MM.1S (cell line): ENCODE data around the gene LCNL1.

Experiments
- CTCF ChIP-seq: fragments of 300-600 bp; sonication (generic); IDR thresholded peaks from 2 replicates; pipeline ENCODE4 v1.5.1; 2016; ENCODE audit warnings: antibody characterized with exemption, low read length, mixed read lengths
- EZH2 ChIP-seq: fragments of 300-600 bp; sonication (generic); optimal IDR thresholded peaks from 2 replicates; pipeline ENCODE3; 2017; ENCODE audit warnings: low read depth, mild to moderate bottlenecking, antibody characterized with exemption, low read length, mixed read lengths

DNA sequence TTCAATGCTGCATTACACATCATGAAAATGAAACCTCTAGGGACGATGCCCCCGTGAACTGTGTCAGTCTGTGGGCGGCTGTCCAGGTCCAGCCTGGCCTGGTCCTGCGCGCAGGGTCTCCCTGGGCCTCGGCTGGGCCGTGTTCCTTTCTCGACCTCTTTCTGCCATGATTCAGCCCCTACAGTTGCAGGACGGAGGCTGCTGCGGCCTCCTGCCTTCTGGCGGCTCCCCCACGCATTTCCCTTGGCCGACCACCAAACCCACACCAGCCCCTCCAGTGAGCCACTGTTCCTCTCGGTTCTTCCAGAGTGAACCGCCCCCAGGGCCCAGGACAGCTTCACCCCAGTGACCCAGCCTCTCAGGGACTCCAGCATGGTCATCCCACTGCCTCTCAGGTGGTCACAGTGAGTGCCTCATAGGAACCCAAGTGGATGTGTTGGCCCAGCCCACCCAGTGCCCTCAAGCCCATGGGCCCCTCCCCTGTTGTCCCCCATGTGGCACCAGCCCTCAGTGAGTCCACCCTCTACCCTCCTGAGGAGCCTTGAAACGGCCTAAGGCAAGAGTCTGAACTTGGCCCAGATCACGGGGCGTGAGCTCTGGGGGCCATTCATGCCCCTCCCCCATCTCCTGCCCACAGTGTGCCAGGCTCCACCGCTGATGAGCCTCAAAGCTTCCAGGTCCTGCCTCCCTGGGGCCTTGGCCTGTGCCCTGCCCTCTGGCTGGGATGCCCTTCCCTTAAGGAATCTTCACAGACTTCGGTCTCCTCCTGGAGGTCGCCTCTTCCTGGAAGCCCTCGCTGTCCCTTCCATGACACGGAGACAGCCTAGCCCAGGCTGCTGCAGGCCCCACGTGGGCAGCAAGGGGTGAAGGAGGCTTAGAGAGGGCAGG is 23.6 kb downstream of the LCNL1 start:
- TF ChIP-seq CTCF, result no peak
- no peak for TF ChIP-seq EZH2
